ENCODE measurements around the gene CXCR6.

- no peak for TF ChIP-seq CEBPB (IDR thresholded peaks at IDR 0.05; ENCODE audit: low read depth, low read length)
- TF ChIP-seq, protein P1, sequence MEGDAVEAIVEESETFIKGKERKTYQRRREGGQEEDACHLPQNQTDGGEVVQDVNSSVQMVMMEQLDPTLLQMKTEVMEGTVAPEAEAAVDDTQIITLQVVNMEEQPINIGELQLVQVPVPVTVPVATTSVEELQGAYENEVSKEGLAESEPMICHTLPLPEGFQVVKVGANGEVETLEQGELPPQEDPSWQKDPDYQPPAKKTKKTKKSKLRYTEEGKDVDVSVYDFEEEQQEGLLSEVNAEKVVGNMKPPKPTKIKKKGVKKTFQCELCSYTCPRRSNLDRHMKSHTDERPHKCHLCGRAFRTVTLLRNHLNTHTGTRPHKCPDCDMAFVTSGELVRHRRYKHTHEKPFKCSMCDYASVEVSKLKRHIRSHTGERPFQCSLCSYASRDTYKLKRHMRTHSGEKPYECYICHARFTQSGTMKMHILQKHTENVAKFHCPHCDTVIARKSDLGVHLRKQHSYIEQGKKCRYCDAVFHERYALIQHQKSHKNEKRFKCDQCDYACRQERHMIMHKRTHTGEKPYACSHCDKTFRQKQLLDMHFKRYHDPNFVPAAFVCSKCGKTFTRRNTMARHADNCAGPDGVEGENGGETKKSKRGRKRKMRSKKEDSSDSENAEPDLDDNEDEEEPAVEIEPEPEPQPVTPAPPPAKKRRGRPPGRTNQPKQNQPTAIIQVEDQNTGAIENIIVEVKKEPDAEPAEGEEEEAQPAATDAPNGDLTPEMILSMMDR (IDR thresholded peaks at IDR 0.05; ENCODE audit: control extremely low read depth in 1 of 3, insufficient read depth in 1 of 3, low read depth in 1 of 3, low read length in 3 of 3) = peak in 2 of 3 experiments; percentile 6 to 10; a peak in 2 of 4 replicates
- no peak for TF ChIP-seq ATF3 (IDR thresholded peaks at IDR 0.05; ENCODE audit: insufficient read depth, low read depth, low read length)
- TF ChIP-seq EZH2 (IDR thresholded peaks at IDR 0.05; ENCODE audit: low read depth, low read length, severe bottlenecking) = no peak
- TF ChIP-seq POLR2AphosphoS5 (IDR thresholded peaks at IDR 0.05; ENCODE audit: low read depth, low read length) = no peak
- TF ChIP-seq TCF12 (IDR thresholded peaks at IDR 0.05; ENCODE audit: low read depth, low read length) = no peak
- TF ChIP-seq EP300 (IDR thresholded peaks at IDR 0.05; ENCODE audit: borderline replicate concordance in 1 of 2, low read depth in 2 of 2, low read length in 2 of 2) = no peak
- TF ChIP-seq USF2 (IDR thresholded peaks at IDR 0.05; ENCODE audit: low read length) = no peak
- TF ChIP-seq CREB1 (IDR thresholded peaks at IDR 0.05) = no peak
Observed at GRCh38 chr3:45937206-45938042, 5.8 kb upstream of the CXCR6 start.
